HG03342 (cell line): ENCODE results near the gene TRMT112.
A peak's percentile ranks its signal among the peaks of the same experiment; 100 is the strongest.

Experiments
- ATAC-seq: cut with Tn5 transposase; IDR thresholded peaks from one replicate; pipeline ENCODE4 v1.9.1; 2021; ENCODE audit warnings: mild to moderate bottlenecking, moderate library complexity; ENCODE audit not compliant: unreplicated experiment

The TRMT112 gene

GRCh38 chr11:64351136-64351631 lies 33.8 kb upstream of the TRMT112 start:
- no peak for ATAC-seq

DNA sequence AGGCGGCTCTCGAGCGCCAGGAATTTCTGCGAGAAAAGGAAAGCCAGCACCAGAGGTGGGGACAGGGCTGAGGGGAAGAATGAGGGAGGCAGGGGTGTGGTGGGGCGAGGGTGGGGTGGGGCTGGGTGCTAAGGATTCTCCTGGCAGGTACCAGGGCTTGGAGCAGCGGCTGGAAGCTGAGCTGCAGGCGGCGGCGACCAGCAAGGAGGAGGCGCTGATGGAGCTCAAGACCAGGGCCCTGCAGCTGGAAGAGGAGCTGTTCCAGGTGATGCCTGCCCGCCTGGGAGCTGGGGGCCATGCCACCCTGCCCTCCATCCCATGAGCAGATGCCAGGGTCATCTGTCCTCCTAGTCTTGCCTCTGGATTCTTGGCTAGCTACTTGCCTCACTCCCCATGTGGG lies 32.0 kb upstream of the TRMT112 start:
- no peak for ATAC-seq

DNA sequence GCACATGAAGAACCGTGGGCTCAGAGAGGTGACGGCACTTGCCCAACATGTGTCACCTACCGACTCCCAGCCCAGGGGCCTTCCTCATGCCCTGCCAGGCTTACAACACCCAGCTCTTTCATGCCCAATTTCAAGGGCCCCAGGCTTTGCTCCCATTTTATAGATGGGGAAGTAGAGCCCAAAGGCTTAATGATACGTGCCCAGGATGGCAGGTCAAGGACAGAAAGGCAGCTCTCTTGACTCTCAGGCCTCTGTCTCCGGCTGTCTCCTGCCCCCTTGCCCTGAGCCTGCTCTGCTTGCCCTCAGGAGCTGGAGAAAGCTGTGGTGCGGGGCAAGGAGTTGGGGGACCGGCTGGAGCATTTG lies 31.6 kb upstream of the TRMT112 start:
- ATAC-seq: no peak

DNA sequence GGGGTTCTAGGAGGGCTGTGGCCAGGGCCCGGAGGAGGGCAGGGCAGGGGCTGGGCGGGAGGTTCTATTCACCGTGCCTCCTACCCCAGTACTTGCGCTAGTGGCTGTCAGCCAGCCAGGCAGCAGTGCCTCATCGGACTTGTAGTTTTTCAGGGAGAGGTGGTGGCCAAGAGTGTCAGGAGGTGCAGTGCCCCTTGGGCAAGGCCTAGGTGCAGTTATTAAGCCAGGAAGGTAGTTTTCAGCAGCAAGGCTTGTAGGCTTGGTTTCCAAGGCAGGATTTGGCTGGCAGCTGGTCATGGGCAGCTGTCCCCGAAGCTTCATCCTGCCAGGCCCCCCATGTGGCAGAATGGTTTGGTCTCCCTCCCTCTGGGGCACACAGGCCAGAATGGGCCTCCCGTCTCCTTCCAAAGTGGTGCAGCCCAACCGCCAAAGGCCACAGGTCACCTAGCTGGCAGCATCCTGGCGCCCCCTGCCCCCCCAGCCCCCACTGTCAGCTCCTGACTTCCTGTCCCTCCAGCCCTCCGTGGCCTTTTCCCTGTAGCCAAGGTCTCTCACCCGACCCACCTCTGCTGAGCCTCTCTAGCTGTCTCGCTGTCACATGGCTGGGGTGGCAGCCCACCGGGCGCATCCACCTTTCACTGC lies 31.1 kb upstream of the TRMT112 start:
- no peak for ATAC-seq

GRCh38 chr11:64347193-64347867 lies 30.0 kb upstream of the TRMT112 start:
- ATAC-seq: no peak

DNA sequence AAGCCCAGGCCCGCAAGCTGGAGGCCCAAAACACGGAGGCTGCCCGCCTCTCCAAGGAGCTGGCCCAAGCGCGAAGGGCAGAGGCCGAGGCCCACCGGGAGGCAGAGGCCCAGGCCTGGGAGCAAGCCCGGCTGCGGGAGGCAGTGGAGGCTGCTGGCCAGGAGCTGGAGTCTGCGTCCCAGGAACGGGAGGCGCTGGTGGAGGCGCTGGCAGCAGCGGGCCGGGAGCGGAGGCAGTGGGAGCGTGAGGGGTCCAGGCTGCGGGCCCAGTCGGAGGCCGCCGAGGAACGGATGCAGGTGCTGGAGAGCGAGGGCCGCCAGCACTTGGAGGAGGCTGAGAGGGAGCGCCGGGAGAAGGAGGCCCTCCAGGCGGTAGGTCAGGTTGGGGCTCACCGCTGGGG lies 27.4 kb upstream of the TRMT112 start:
- ATAC-seq: no peak

GRCh38 chr11:64343767-64344559 lies 26.6 kb upstream of the TRMT112 start:
- no peak for ATAC-seq

- ATAC-seq: no peak
Observed at GRCh38 chr11:64342869-64343745, 25.7 kb upstream of the TRMT112 start.

GRCh38 chr11:64341851-64342791 lies 24.8 kb upstream of the TRMT112 start:
- ATAC-seq: no peak

- ATAC-seq: no peak
Observed at GRCh38 chr11:64341429-64341828, 24.1 kb upstream of the TRMT112 start.

DNA sequence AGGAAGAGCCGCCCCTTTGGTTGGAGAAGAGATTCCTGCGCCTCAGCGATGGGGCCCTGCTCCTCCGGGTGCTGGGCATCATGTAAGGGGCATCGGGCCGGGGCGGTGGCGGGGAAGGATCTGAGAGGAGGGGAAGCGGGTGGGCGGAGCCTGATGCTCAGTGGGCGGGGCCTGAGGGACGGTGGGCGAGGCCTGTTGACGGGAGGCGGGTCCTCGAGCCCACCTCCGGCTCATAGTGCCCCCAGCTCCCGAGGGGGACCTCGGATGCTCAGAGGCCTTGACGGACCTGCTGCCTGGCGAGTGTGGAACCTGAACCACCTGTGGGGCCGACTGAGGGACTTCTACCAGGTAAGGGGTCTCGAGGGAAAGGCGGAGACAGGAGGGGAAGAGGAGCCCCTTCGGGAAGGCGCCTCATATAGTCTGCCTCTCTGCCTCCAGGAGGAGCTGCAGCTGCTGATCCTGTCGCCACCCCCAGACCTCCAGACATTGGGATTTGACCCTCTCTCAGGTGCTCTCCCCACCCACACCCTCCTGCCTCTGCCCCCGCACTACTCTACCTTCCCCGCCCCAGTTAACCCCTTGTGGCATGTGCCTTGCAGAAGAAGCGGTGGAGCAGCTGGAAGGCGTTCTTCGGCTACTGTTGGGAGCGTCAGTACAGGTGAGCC lies 23.4 kb upstream of the TRMT112 start:
- peak; percentile 34 for ATAC-seq

- ATAC-seq: peak; percentile 46
Observed at GRCh38 chr11:64339754-64340408, 22.5 kb upstream of the TRMT112 start, which contains the start of gene CCDC88B. TSS of gene CCDC88B (plus strand) at chr11:64340204. CDS start at chr11:64340267, 63 bp downstream.

GRCh38 chr11:64339286-64339685 lies 21.9 kb upstream of the TRMT112 start:
- no peak for ATAC-seq

- ATAC-seq: no peak
Observed at GRCh38 chr11:64338716-64339115, 21.4 kb upstream of the TRMT112 start.

DNA sequence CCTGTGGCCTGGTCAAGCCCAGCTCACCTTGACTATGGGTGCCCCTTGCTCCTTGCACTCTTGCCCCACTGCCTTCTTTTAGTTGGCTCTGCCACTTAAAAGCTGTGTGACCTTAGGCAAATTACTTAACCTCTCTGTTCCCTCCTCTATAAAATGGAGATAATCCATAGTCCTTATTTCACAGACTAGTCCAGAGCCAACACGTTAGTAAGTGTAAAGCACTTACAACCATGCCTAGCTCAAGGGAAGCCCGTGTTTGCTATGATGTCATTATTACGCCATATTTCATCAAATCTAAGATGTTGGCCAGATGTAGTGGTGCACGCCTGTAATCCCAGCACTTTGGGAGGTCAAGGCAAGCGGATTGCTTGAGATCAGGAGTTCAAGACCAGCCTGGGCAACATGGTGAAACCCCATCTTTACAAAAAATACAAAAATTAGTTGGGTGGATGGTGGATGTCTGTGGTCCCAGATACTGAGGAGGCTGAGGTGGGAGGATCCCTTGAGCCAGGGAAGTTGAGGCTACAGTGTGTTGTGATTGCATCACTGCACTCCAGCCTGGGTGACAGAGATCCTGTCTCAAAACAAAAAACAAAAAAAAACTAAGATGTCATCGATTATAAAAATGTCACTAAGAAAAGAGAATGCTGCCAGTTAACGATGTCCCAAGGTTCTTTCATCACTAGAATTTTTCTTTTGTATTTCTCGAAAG lies 20.3 kb upstream of the TRMT112 start:
- ATAC-seq: no peak

DNA sequence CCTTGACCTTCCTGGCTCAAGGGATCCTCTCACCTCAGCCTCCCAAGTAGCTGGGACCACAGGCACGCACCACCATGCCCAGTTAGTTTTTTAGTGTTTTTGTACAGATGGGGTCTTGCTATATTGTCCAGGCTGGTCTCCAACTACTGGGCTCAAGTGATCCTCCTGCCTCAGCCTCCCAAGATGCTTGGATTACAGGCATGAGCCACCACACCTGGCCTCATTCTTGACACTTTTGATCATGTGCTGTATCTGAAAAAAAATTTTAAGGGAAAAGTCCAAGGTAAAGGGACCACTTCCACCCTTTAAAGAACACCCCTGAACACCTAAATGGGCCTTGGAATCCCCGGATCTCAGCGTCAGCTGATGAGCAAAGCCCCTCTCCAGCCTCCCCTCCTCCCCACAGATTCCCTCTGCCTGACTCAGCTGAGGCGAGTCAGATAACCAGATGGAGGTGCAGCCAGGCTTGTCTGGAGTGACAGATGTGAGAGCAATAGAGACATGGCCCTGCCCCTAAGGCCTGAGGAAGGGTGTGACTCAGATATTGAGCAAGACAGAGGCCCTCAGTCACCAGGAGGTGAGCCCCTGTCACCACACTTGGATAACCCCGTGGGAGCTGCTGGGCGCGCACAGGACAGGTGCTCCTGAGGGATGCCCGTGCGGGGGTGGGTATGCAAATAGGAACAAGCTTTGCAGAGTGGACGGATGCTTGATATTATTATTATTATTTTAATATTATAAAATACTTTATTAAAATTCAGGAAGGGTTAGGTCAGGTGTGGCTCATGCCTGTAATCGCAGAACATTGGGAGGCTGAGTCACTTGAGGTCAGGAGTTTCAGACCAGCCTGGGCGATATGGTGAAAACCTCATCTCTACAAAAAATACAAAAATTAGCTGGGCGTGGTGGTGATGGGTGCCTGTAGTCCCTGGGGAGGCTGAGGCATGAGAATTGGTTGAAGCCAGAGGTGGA lies 17.7 kb upstream of the TRMT112 start:
- peak; percentile 84 for ATAC-seq

DNA sequence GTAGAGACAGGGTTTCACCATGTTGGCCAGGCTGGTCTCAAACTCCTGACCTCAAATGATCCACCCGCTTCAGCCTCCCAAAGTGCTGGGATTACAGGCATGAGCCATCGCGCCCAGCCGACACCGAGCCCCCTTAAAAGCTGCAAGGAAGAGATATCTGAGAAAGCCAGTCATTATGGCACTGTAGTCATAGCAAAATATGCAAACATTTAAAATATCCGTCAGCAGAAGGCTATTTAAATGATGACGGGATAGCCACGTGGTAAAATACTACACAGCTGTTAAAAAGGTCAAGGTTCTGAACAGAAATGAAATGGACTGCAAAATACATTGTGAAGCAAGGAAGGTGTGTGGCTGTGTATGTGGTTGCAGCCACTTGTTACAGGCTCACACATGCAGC lies 16.2 kb upstream of the TRMT112 start:
- no peak for ATAC-seq
